Measurements from ENCODE around the gene KMT2A.

KMT2A gene

GRCh38 chr11:118533769-118534729 lies 97.8 kb downstream of the KMT2A start:
- POLR2A ChIA-PET (ENCODE audit: low non-redundant PET), result no interaction called here
- no peak for DNase-seq (ENCODE audit: low spot score)
- H3K27ac ChIP-seq, result no peak overlapping the region; the same call in 1 of the 2 replicates
- TF ChIP-seq CTCF (conservative IDR thresholded peaks at IDR 0.05; ENCODE audit: low read depth), result no peak
- CTCF ChIA-PET, result no interaction called here

- TF ChIP-seq CTCF (conservative IDR thresholded peaks at IDR 0.05; ENCODE audit: low read depth), result no peak
- ChIA-PET POLR2A (ENCODE audit: low non-redundant PET) (no interaction called here), CTCF (no interaction called here)
- DNase-seq (ENCODE audit: low spot score), result no peak
- no peak overlapping the region for H3K27ac ChIP-seq
These were observed 99.0 kb downstream of the KMT2A start for GRCh38 chr11:118535261-118535660.

- CTCF ChIA-PET, result interaction anchor here (0.6 to 0.7 kb wide), 2 partner anchors 62 to 558 kb away, joined by 3 to 4 read pairs; a partner anchor contains a TSS
These were observed 100.4 kb downstream of the KMT2A start for GRCh38 chr11:118536726-118537125.

GRCh38 chr11:118537409-118537980 lies 101.2 kb downstream of the KMT2A start:
- ChIA-PET POLR2A (ENCODE audit: low non-redundant PET) (interaction anchor here (0.7 kb wide), 2 partner anchors 55 to 1882 kb away, joined by 3 to 5 read pairs; no protein-coding TSS in a partner anchor), CTCF (no interaction called here)
- H3K27ac ChIP-seq, result no peak overlapping the region
- no peak for TF ChIP-seq CTCF (conservative IDR thresholded peaks at IDR 0.05; ENCODE audit: low read depth)
- DNase-seq (ENCODE audit: low spot score), result no peak

More at GRCh38 chr11:118536726-118537125, 100.4 kb downstream of the KMT2A start:
- DNase-seq (ENCODE audit: low spot score), result no peak
- TF ChIP-seq CTCF (conservative IDR thresholded peaks at IDR 0.05; ENCODE audit: low read depth), result no peak
- H3K27ac ChIP-seq, result no peak overlapping the region
- POLR2A ChIA-PET (ENCODE audit: low non-redundant PET), result interaction anchor here (0.7 kb wide), 1 partner anchor 1883 kb away, joined by 3 read pairs; no protein-coding TSS in a partner anchor

GRCh38 chr11:118544010-118544646 lies 107.8 kb downstream of the KMT2A start:
- no peak for TF ChIP-seq CTCF (conservative IDR thresholded peaks at IDR 0.05; ENCODE audit: low read depth)
- DNase-seq (ENCODE audit: low spot score), result no peak
- CTCF ChIA-PET, result interaction anchor here (0.6 kb wide), 1 partner anchor 14 kb away, joined by 3 read pairs; no protein-coding TSS in a partner anchor
- H3K27ac ChIP-seq, result no peak overlapping the region
- POLR2A ChIA-PET (ENCODE audit: low non-redundant PET), result no interaction called here

GRCh38 chr11:118544647-118545010 lies 108.3 kb downstream of the KMT2A start:
- TF ChIP-seq CTCF (conservative IDR thresholded peaks at IDR 0.05; ENCODE audit: low read depth), result no peak
- no peak overlapping the region for H3K27ac ChIP-seq
- CTCF ChIA-PET, result interaction anchor here (0.6 kb wide), 1 partner anchor 14 kb away, joined by 3 read pairs; no protein-coding TSS in a partner anchor
- no peak for DNase-seq (ENCODE audit: low spot score)
- POLR2A ChIA-PET (ENCODE audit: low non-redundant PET), result no interaction called here
